GM19035 (cell line): ENCODE measurements around the gene PPP4R2.
"Not testable (repeated sequence)": the region's sequence is repeated elsewhere in the genome, so short reads cannot be mapped to it uniquely, and the experiment has no call there.

Experiments
- ATAC-seq: cut with Tn5 transposase; IDR thresholded peaks from one replicate; pipeline ENCODE4 v1.9.1; 2021; ENCODE audit not compliant: unreplicated experiment

Gene PPP4R2

GRCh38 chr3:72976281-72976741, 20.3 kb upstream of the PPP4R2 start:
- no peak for ATAC-seq

GRCh38 chr3:72977060-72977808, 19.4 kb upstream of the PPP4R2 start:
- peak; percentile 76 for ATAC-seq

- ATAC-seq, result no peak
These were observed 13.8 kb upstream of the PPP4R2 start for GRCh38 chr3:72982609-72983366.

GRCh38 chr3:72985576-72985975, 11.0 kb upstream of the PPP4R2 start:
- ATAC-seq, result no peak

- no peak for ATAC-seq
These were observed 5.8 kb upstream of the PPP4R2 start for GRCh38 chr3:72990701-72991395.

GRCh38 chr3:72991522-72991921, 5.1 kb upstream of the PPP4R2 start:
- no peak for ATAC-seq

GRCh38 chr3:72993391-72993790, 3.2 kb upstream of the PPP4R2 start:
- no peak for ATAC-seq

GRCh38 chr3:72995337-72995736, 1.3 kb upstream of the PPP4R2 start:
- ATAC-seq, result no peak

GRCh38 chr3:72996121-72996472, 514 bp upstream of the PPP4R2 start:
- ATAC-seq, result no peak

- no peak for ATAC-seq
These were observed 880 bp downstream of the PPP4R2 start for GRCh38 chr3:72997421-72997961.

- ATAC-seq, result no peak
These were observed 1.9 kb downstream of the PPP4R2 start for GRCh38 chr3:72998466-72998865.

- no peak for ATAC-seq
These were observed 3.3 kb downstream of the PPP4R2 start for GRCh38 chr3:72999951-73000350.

GRCh38 chr3:73003050-73003449, 6.4 kb downstream of the PPP4R2 start:
- ATAC-seq, result not testable (repeated sequence)

- no peak for ATAC-seq
These were observed 7.7 kb downstream of the PPP4R2 start for GRCh38 chr3:73004316-73004715.

GRCh38 chr3:73007992-73008712, 11.5 kb downstream of the PPP4R2 start:
- no peak for ATAC-seq

GRCh38 chr3:73009008-73009407, 12.4 kb downstream of the PPP4R2 start:
- no peak for ATAC-seq

GRCh38 chr3:73009750-73010149, 13.1 kb downstream of the PPP4R2 start:
- no peak for ATAC-seq

GRCh38 chr3:73010158-73010557, 13.5 kb downstream of the PPP4R2 start:
- ATAC-seq, result no peak

GRCh38 chr3:73018298-73018697, 21.7 kb downstream of the PPP4R2 start:
- no peak for ATAC-seq

- ATAC-seq, result no peak
These were observed 22.3 kb downstream of the PPP4R2 start for GRCh38 chr3:73018790-73019441.
